Islet precursor cell (in vitro differentiated cells): ENCODE measurements around the gene DAZAP1.

Source experiments
- DNase-seq: peaks from one replicate; pipeline ENCODE4 v3.0.0-alpha.2; 2018

The DAZAP1 gene

GRCh38 chr19:1461862-1462261 is 54.5 kb downstream of the DAZAP1 start:
- DNase-seq = no peak

- DNase-seq = peak; percentile 85
Measured at GRCh38 chr19:1465191-1466016, 58.0 kb downstream of the DAZAP1 start.

GRCh38 chr19:1466018-1466460 is 58.7 kb downstream of the DAZAP1 start:
- no peak for DNase-seq

DNA sequence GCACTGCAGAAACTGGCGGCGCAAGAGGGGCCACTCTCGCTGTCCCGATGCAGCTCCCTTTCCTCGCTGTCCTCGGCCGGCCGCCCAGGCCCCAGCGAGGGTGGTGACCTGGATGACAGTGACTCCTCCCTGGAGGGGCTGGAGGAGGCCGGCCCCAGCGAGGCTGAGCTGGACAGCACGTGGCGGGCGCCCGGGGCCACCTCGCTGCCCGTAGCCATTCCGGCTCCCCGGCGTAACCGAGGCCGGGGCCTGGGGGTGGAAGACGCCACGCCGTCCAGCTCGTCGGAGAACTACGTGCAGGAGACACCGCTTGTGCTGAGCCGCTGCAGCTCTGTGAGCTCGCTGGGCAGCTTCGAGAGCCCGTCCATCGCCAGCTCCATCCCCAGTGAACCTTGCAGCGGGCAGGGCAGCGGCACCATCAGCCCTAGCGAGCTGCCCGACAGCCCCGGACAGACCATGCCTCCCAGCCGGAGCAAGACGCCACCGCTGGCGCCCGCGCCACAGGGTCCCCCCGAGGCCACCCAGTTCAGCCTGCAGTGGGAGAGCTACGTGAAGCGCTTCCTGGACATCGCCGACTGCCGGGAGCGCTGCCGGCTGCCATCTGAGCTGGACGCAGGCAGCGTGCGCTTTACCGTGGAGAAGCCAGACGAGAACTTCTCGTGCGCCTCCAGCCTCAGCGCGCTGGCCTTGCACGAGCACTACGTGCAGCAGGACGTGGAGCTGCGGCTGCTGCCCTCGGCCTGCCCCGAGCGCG is 59.3 kb downstream of the DAZAP1 start:
- no peak for DNase-seq

DNA sequence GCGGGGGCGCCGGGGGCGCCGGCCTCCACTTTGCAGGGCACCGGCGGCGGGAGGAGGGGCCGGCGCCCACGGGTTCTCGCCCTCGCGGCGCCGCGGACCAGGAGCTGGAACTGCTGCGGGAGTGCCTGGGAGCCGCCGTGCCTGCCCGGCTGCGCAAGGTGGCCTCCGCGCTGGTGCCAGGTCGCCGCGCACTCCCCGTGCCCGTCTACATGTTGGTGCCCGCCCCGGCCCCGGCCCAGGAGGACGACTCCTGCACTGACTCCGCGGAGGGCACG is 59.8 kb downstream of the DAZAP1 start:
- no peak for DNase-seq

DNA sequence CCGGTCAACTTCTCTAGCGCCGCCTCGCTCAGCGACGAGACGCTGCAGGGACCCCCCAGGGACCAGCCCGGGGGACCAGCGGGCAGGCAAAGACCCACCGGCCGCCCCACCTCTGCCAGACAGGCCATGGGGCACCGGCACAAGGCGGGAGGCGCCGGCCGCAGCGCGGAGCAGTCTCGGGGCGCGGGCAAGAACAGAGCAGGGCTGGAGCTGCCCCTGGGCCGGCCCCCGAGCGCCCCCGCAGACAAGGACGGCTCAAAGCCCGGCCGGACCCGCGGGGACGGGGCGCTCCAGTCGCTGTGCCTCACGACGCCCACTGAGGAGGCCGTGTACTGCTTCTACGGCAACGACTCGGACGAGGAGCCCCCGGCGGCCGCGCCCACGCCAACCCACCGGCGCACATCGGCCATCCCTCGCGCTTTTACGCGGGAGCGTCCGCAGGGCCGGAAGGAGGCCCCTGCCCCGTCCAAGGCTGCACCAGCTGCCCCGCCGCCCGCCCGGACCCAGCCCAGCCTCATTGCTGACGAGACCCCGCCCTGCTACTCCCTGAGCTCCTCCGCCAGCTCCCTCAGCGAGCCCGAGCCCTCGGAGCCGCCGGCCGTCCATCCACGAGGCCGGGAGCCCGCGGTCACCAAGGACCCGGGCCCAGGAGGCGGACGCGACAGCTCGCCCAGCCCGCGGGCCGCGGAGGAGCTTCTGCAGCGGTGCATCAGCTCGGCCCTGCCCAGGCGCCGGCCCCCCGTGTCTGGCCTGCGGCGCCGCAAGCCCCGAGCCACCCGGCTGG is 60.3 kb downstream of the DAZAP1 start:
- DNase-seq = no peak

GRCh38 chr19:1468274-1468820 is 61.0 kb downstream of the DAZAP1 start:
- DNase-seq = no peak

DNA sequence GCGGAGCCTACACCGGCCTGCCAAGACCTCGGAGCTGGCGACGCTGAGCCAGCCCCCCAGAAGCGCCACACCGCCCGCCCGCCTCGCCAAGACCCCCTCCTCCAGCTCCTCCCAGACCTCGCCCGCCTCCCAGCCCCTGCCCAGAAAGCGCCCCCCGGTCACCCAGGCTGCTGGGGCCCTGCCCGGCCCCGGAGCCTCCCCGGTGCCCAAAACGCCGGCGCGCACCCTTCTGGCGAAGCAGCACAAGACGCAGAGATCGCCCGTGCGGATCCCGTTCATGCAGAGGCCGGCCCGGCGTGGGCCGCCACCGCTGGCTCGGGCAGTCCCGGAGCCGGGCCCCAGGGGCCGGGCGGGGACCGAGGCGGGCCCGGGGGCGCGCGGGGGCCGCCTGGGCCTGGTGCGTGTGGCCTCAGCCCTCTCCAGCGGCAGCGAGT is 61.5 kb downstream of the DAZAP1 start:
- DNase-seq = no peak

DNA sequence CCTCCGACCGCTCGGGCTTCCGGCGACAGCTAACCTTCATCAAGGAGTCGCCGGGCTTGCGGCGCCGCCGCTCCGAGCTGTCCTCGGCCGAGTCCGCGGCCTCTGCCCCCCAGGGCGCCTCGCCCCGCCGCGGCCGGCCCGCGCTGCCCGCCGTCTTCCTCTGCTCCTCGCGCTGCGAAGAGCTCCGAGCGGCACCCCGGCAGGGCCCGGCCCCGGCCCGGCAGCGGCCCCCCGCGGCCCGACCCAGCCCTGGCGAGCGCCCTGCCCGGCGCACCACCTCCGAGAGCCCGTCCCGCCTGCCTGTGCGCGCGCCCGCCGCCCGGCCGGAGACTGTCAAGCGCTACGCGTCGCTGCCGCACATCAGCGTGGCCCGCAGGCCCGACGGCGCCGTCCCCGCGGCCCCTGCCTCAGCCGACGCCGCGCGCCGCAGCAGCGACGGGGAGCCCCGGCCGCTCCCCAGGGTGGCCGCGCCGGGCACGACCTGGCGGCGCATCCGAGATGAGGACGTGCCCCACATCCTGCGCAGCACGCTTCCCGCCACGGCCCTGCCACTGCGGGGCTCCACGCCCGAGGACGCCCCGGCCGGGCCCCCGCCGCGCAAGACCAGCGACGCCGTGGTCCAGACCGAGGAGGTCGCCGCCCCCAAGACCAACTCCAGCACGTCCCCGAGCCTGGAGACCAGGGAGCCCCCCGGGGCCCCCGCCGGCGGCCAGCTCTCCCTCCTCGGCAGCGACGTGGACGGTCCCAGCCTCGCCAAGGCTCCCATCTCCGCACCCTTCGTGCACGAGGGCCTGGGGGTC is 62.1 kb downstream of the DAZAP1 start:
- DNase-seq = no peak

DNA sequence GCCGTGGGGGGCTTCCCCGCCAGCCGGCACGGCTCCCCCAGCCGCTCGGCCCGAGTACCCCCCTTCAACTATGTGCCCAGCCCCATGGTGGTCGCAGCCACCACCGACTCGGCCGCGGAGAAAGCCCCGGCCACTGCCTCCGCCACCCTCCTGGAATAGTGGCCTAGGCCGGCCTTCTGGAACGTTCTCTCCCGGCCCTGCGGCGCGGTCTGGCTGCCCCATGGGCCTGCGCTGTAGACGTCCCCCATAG is 62.6 kb downstream of the DAZAP1 start:
- DNase-seq = no peak

DNA sequence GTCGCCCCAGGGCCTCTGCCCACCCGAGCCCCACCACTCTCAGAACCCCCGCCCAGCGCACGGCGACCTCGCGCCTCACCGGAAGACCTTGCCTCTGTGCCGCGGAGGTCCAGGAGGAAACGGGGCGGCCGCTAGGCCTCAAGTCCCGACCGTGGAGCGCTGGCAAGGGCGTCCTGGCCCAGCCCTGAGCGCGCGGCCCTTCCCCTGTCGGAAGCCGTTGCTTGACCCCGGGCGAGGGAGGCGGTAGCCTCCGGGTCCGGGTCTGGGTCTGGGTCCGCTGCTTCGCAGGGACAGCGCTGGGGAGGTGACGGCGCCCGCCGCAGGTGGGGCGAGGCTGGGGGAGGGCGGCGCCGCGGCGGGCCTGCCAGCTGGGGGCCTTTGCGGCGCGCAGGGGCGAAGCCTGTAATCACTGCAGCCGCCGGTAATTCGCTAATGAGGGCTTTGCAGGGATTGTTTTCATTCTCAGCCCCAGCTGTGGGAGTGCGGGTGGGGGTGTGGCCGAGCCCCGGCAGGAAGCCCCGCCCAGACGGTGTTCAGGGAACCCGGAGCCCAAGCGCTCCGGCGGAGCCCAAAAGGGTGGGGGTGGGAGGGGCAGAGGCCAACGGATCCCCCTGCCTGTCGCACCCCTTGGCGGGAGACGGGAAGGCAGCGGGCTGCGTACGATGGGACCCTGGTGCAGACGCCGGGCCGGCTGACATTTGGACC is 63.1 kb downstream of the DAZAP1 start:
- peak; percentile 76 for DNase-seq

GRCh38 chr19:1471010-1471514 is 63.7 kb downstream of the DAZAP1 start:
- DNase-seq = no peak

DNA sequence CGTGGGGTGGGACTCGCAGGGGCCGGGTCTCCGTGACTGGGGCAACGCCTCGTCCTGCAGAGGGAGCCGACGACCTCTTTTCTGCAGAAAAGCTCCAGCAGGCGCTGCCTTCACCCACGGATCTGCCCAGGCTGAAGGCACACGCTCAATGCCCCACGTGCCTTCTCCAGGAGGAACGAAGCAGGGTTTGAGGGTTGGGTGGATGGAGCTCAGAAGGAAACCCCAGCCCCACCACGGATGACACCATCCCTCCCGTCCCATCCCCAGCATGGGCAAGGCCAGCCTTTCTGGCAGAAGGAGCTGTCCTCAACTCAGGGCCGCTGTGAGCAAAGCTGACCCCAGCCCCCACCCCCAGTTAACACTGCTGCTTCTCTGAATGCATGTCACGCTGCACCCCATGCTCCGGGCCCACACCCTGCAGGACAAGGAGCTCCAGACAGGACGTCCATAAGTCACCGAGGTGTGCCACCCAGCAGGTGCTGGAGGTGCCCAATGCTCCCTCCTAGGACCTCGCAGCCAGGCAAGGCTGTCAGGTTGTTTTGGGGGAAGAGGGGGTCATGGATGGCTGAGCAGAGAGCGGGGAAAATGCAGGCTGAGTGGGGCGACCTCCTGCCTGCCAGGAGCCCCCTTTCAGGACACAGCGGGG is 64.3 kb downstream of the DAZAP1 start:
- DNase-seq = no peak

GRCh38 chr19:1472231-1473084 is 65.1 kb downstream of the DAZAP1 start:
- no peak for DNase-seq

DNA sequence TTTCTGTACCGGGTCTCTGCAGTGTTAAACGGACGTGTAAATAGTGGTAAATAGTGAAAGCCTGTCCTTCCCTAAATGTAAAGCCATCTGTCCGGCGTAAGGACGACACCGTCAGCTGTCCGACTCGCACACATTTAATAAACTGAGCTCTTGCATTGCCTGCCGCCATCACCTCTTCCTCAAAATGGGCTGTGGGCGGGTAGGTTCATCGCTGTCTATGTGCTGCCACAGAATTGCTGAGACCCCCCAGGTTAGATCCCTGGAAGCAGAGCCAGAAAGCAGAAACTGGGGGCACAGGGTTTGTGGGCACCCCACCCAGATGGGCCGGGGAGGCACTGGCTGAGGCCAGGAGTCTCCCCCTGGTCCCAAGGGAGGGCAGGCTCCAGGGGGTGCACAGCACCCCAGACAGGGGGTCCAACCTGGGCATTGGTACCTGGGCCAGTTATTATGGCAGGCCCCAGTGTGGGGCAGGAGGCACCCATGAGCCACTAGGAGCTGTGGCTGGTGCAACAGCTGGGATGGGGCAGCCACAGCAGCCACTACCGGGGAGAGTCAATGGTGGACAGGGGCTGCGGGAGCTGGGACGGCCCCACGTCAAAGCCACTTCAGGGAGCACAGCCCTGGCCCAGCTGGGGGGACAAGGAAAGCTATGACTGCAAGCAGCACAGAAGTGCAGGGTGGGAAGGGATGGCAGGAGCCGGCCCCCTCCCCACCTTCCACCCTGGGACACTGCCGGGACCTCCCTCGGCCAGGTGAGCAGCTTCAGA is 65.9 kb downstream of the DAZAP1 start:
- DNase-seq = no peak

GRCh38 chr19:1474011-1474764 is 66.8 kb downstream of the DAZAP1 start:
- DNase-seq = no peak

DNA sequence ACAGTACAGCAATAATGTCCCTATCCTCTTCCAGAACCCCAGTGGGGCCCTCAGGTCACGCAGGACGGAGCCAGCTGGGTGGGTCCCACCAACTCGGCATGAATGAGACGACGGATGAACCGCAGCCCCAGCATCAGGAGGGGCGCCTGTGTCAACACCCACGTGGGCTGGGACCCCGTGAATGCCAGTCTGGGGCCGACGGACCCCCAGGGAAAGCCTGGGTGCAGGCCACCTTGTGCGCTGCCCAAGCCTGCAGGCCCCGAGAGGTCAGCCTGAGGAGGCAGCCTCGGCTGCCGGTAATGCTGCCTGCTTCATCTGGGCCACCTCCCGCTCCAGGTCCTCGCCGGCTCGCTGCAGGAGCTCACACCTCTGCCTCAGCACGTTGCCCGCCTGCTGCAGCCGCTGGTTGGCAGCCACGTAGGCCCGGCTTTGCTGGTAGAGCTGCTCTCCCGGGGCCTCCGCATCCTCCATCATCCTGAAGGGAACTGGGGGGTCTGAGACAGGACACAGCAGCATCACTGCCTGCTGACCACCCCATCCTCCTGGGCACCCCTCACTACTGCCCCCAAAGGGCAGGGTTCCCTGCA is 67.5 kb downstream of the DAZAP1 start:
- DNase-seq = no peak

GRCh38 chr19:1475751-1476437 is 68.5 kb downstream of the DAZAP1 start:
- DNase-seq = no peak
